Amygdala (tissue), 56 donors: ENCODE results near the gene AVPI1.
A peak's percentile ranks its signal among the peaks of the same experiment; 100 is the strongest.

ENCODE experiments used
- DNase-seq, 56 donors: peaks; one replicate each; lab custom pipeline; 2025; lab: John Stamatoyannopoulos, UW

AVPI1 gene

GRCh38 chr10:97686962-97687784 is at the start of gene AVPI1:
Gene AVPI1, minus strand, starts transcription at chr10:97687241. Its CDS starts 7,336 bp downstream, at chr10:97679905.
- peak; percentile 38 to 96 (median 89) for DNase-seq

GRCh38 chr10:97736403-97736901 is 49.4 kb upstream of the AVPI1 start:
- no peak for DNase-seq

- no peak for DNase-seq
Measured at GRCh38 chr10:97734021-97734420, 47.0 kb upstream of the AVPI1 start.

- no peak for DNase-seq
Measured at GRCh38 chr10:97733256-97733655, 46.2 kb upstream of the AVPI1 start.

GRCh38 chr10:97732052-97732359 is 45.0 kb upstream of the AVPI1 start:
- no peak for DNase-seq

- DNase-seq, result peak in 44 of 56 donors; percentile 2 to 86 (median 48)
Measured at GRCh38 chr10:97731346-97732051, 44.5 kb upstream of the AVPI1 start.

GRCh38 chr10:97729014-97729413 is 42.0 kb upstream of the AVPI1 start:
- no peak for DNase-seq

- DNase-seq, result no peak
Measured at GRCh38 chr10:97726636-97727178, 39.7 kb upstream of the AVPI1 start.

- DNase-seq, result no peak
Measured at GRCh38 chr10:97724341-97724941, 37.4 kb upstream of the AVPI1 start.

GRCh38 chr10:97723001-97723400 is 36.0 kb upstream of the AVPI1 start:
- no peak for DNase-seq

- DNase-seq, result no peak
Measured at GRCh38 chr10:97721871-97722780, 35.1 kb upstream of the AVPI1 start.

- DNase-seq, result no peak
Measured at GRCh38 chr10:97719602-97720001, 32.6 kb upstream of the AVPI1 start.

GRCh38 chr10:97718659-97719142 is 31.7 kb upstream of the AVPI1 start:
- peak in 2 of 56 donors; percentile 14 to 40 for DNase-seq

- peak in 50 of 56 donors; percentile 3 to 83 (median 45) for DNase-seq
Measured at GRCh38 chr10:97718178-97718577, 31.1 kb upstream of the AVPI1 start.

GRCh38 chr10:97717627-97718026 is 30.6 kb upstream of the AVPI1 start:
- DNase-seq, result no peak

- DNase-seq, result no peak
Measured at GRCh38 chr10:97715259-97715874, 28.3 kb upstream of the AVPI1 start.

GRCh38 chr10:97714401-97715258 is 27.6 kb upstream of the AVPI1 start:
- peak in 27 of 56 donors; percentile 11 to 66 (median 42) for DNase-seq

- DNase-seq, result peak in 50 of 56 donors; percentile 17 to 78 (median 54)
Measured at GRCh38 chr10:97713826-97714400, 26.9 kb upstream of the AVPI1 start.
